CD14-positive monocyte (primary cell): ENCODE results near the gene THSD4. TPM values are rescaled to one million over a fixed set of nuclear protein-coding genes. Genes with fewer than 3 reads are reported as not detected.

Experiments used
- DNase-seq, 3 donors: peaks; one replicate each; pipeline ENCODE4 v3.0.0-alpha.2; 2011 to 2022
- H2AFZ ChIP-seq: 2 replicates; pipeline ENCODE4 v1.6.0; 2012; ENCODE audit warnings: mild to moderate bottlenecking, low read depth, low read length, inconsistent platforms; ENCODE audit not compliant: insufficient read depth, poor library complexity, severe bottlenecking
- H3K27ac ChIP-seq, 2 donors: 1 replicate in 1 of 2; 2 replicates in 1 of 2; pipeline ENCODE4 v1.5.1; 2012 to 2013; ENCODE audit warnings: low read length in 2 of 2, control low read depth in 1 of 2, inconsistent platforms in 1 of 2, low read depth in 1 of 2, mild to moderate bottlenecking in 1 of 2
- H3K27me3 ChIP-seq, 2 donors: one replicate each; pipeline versions ENCODE4 v1.6.0 to v1.6.1; 2011 to 2013; ENCODE audit warnings: low read length in 2 of 2; ENCODE audit not compliant: control insufficient read depth in 2 of 2, insufficient read depth in 2 of 2
- H3K36me3 ChIP-seq, 2 donors: replicated peaks in 1 of 2; 1 replicate in 1 of 2; 2 replicates in 1 of 2; pipeline versions ENCODE4 v1.5.1 to v1.6.1; 2012 to 2013; ENCODE audit warnings: low read length in 2 of 2, control low read depth in 1 of 2, inconsistent platforms in 1 of 2, mild to moderate bottlenecking in 1 of 2; ENCODE audit not compliant: insufficient read depth in 2 of 2, control insufficient read depth in 1 of 2
- H3K4me1 ChIP-seq, 2 donors: 1 replicate in 1 of 2; 2 replicates in 1 of 2; pipeline versions ENCODE4 v1.5.1 to v1.6.1; 2012 to 2013; ENCODE audit warnings: low read length in 2 of 2, control low read depth in 1 of 2, inconsistent platforms in 1 of 2, mild to moderate bottlenecking in 1 of 2, moderate library complexity in 1 of 2; ENCODE audit not compliant: insufficient read depth in 2 of 2, control insufficient read depth in 1 of 2
- H3K4me2 ChIP-seq: replicated peaks from 2 replicates; pipeline ENCODE3; 2012; ENCODE audit warnings: low read length, moderate library complexity, mild to moderate bottlenecking; ENCODE audit not compliant: poor library complexity, severe bottlenecking; ENCODE audit errors: extremely low read depth
- H3K4me3 ChIP-seq, 3 experiments: fragments of 200-600 bp in 1 of 3; sonication (generic) in 1 of 3; replicated peaks in 1 of 3; 1 replicate in 2 of 3; 2 replicates in 1 of 3; pipeline ENCODE4 v1.5.1; 2011 to 2013; ENCODE audit warnings: low read length in 3 of 3, mild to moderate bottlenecking in 3 of 3, control low read depth in 2 of 3, low read depth in 2 of 3, inconsistent platforms in 1 of 3, moderate library complexity in 1 of 3
- H3K79me2 ChIP-seq: 2 replicates; pipeline ENCODE4 v1.6.0; 2012; ENCODE audit warnings: mild to moderate bottlenecking, control low read depth, inconsistent platforms, low read length, moderate library complexity; ENCODE audit not compliant: insufficient read depth
- H3K9ac ChIP-seq: 2 replicates; pipeline ENCODE4 v1.6.0; 2017; ENCODE audit warnings: low read length, mild to moderate bottlenecking; ENCODE audit not compliant: insufficient read depth, poor library complexity, severe bottlenecking
- H3K9me3 ChIP-seq, 2 donors: replicated peaks in 1 of 2; 1 replicate in 1 of 2; 2 replicates in 1 of 2; pipeline versions ENCODE4 v1.5.1 to v1.6.1; 2012 to 2013; ENCODE audit warnings: low read length in 2 of 2, control low read depth in 1 of 2; ENCODE audit not compliant: control insufficient read depth in 1 of 2, insufficient read depth in 1 of 2
- H4K20me1 ChIP-seq: 2 replicates; pipeline ENCODE4 v1.6.0; 2012; ENCODE audit warnings: mild to moderate bottlenecking, low read length, control low read depth, moderate library complexity; ENCODE audit not compliant: insufficient read depth
- H3K27ac Mint-ChIP-seq, 7 donors: one replicate each; pipeline ENCODE4 v1.8.0; 2020; ENCODE audit warnings: mild to moderate bottlenecking in 7 of 7, mixed read lengths in 7 of 7, moderate library complexity in 6 of 7, inconsistent platforms in 2 of 7
- H3K27me3 Mint-ChIP-seq, 3 donors: one replicate each; pipeline ENCODE4 v1.8.0; 2021 to 2022; ENCODE audit warnings: low read depth in 3 of 3, mild to moderate bottlenecking in 3 of 3, mixed read lengths in 3 of 3, moderate library complexity in 3 of 3, inconsistent platforms in 1 of 3
- H3K36me3 Mint-ChIP-seq, 2 donors: one replicate each; pipeline ENCODE4 v1.8.0; 2020; ENCODE audit warnings: mixed read lengths in 2 of 2, inconsistent platforms in 1 of 2, mild to moderate bottlenecking in 1 of 2
- H3K4me1 Mint-ChIP-seq: one replicate; pipeline ENCODE4 v1.8.0; 2020; ENCODE audit warnings: mild to moderate bottlenecking, mixed read lengths
- H3K4me3 Mint-ChIP-seq, 2 donors: one replicate each; pipeline ENCODE4 v1.8.0; 2020; ENCODE audit warnings: mild to moderate bottlenecking in 2 of 2, mixed read lengths in 2 of 2, moderate library complexity in 1 of 2
- H3K9me3 Mint-ChIP-seq, 7 donors: one replicate each; pipeline ENCODE4 v1.8.0; 2020 to 2022; ENCODE audit warnings: mixed read lengths in 7 of 7, mild to moderate bottlenecking in 6 of 7, moderate library complexity in 6 of 7, inconsistent platforms in 2 of 7
- CTCF ChIP-seq: fragments of 200-600 bp; IDR thresholded peaks from one replicate; pipeline ENCODE4 v1.8.0; 2022; ENCODE audit warnings: antibody characterized with exemption, mild to moderate bottlenecking
- WGBS: methylation state at CpG from one replicate; pipeline ENCODE4 v1.1.5; 2013; ENCODE audit warnings: missing lambda C conversion rate; ENCODE audit not compliant: insufficient coverage; 5-methylcytosine and 5-hydroxymethylcytosine counted together
- intact Hi-C, 2 donors: fragments of 100-400 bp; cut with micrococcal nuclease; formaldehyde crosslinking; loops; one replicate each; pipeline versions ENCODE4 v1.15.0 to v1.15.1; 2023
- polyA plus RNA-seq, 3 donors: library from polyadenylated mRNA; depleted of rRNA in 1 of 3; unstranded in 2 of 3; stranded (reverse) in 1 of 3; fragments of 300-500 nt in 2 of 3; fragments of >200 nt in 1 of 3; fragmentation: Illumina TruSeq in 2 of 3; gene quantifications; 1 replicate in 2 of 3; 2 replicates in 1 of 3; pipeline ENCODE4 v1.2.3, GENCODE V29; 2012 to 2021

Gene THSD4
- polyA plus RNA-seq, 3 donors: not detected

GRCh38 chr15:71530116-71530515 is 414.8 kb downstream of the THSD4 start:
- 82% methylated on average over 3 of the region's 3 CpGs for WGBS
- Mint-ChIP-seq H3K4me1 (peaks cover 7% of the 10 kb centered on the region), H3K9me3 (peaks cover 0 to 6% (median 4%) of the 10 kb centered on the region in 7 donors), H3K27me3 (peaks cover 10 to 30% (median 11%) of the 10 kb centered on the region in 3 donors), H3K4me3 (no peak overlapping the region), H3K36me3 (no peaks in the 10 kb centered on the region), H3K27ac (no peak overlapping the region)
- Histone ChIP-seq H3K27me3 (peaks cover 13 to 22% of the 10 kb centered on the region in 2 donors), H3K4me2 (no peak overlapping the region), H2AFZ (no peak overlapping the region), H3K79me2 (no peaks in the 10 kb centered on the region), H3K9me3 (peaks cover 4 to 5% of the 10 kb centered on the region in 2 donors), H3K27ac (no peak overlapping the region), H3K9ac (no peak overlapping the region), H3K4me3 (no peak overlapping the region), H3K4me1 (no peaks in the 10 kb centered on the region), H4K20me1 (no peaks in the 10 kb centered on the region), H3K36me3 (no peaks in the 10 kb centered on the region)
- no peak for TF ChIP-seq CTCF
- no peak for DNase-seq
- intact Hi-C loops: no loop called here

GRCh38 chr15:71532994-71533393 is 417.7 kb downstream of the THSD4 start:
- H2AFZ ChIP-seq: no peak overlapping the region
- 83% methylated on average over 2 of the region's 6 CpGs for WGBS
- H3K4me2 ChIP-seq: no peak overlapping the region
- no peaks in the 10 kb centered on the region for H3K36me3 Mint-ChIP-seq
- peaks cover 7% of the 10 kb centered on the region for H3K4me1 Mint-ChIP-seq
- intact Hi-C loops: no loop called here
- no peak overlapping the region for H3K27ac Mint-ChIP-seq
- H3K27me3 Mint-ChIP-seq: peaks cover 5 to 18% (median 8%) of the 10 kb centered on the region in 3 donors
- no peak for TF ChIP-seq CTCF
- no peaks in the 10 kb centered on the region for H3K79me2 ChIP-seq
- H3K27ac ChIP-seq: no peak overlapping the region
- no peaks in the 10 kb centered on the region for H3K4me1 ChIP-seq
- peaks cover 0 to 10% of the 10 kb centered on the region in 2 donors for H3K27me3 ChIP-seq
- peaks cover 0 to 6% (median 4%) of the 10 kb centered on the region in 7 donors for H3K9me3 Mint-ChIP-seq
- H3K4me3 ChIP-seq: no peak overlapping the region
- peaks cover 4 to 5% of the 10 kb centered on the region in 2 donors for H3K9me3 ChIP-seq
- no peak overlapping the region for H3K4me3 Mint-ChIP-seq
- H3K36me3 ChIP-seq: no peaks in the 10 kb centered on the region
- no peak overlapping the region for H3K9ac ChIP-seq
- no peak for DNase-seq
- no peaks in the 10 kb centered on the region for H4K20me1 ChIP-seq
